Measurements from ENCODE around the gene ASCC1.
"Not testable (repeated sequence)": the region's sequence is repeated elsewhere in the genome, so short reads cannot be mapped to it uniquely, and the experiment has no call there.

ASCC1 gene

GRCh38 chr10:72123616-72124015 is 92.5 kb downstream of the ASCC1 start:
- no peak for DNase-seq

- DNase-seq, result no peak
Observed at GRCh38 chr10:72122221-72122620, 93.9 kb downstream of the ASCC1 start.

GRCh38 chr10:72121389-72121788 is 94.7 kb downstream of the ASCC1 start:
- no peak for DNase-seq

GRCh38 chr10:72116372-72116771 is 99.7 kb downstream of the ASCC1 start:
- DNase-seq, result no peak

GRCh38 chr10:72114706-72115450 is 101.2 kb downstream of the ASCC1 start:
- DNase-seq, result no peak

- DNase-seq, result no peak
Observed at GRCh38 chr10:72110673-72111401, 105.2 kb downstream of the ASCC1 start.

- DNase-seq, result no peak
Observed at GRCh38 chr10:72109636-72110157, 106.4 kb downstream of the ASCC1 start.

GRCh38 chr10:72108830-72109635 is 107.0 kb downstream of the ASCC1 start:
- DNase-seq, result no peak

- DNase-seq, result not testable (repeated sequence)
Observed at GRCh38 chr10:72108004-72108370, 108.1 kb downstream of the ASCC1 start.

- no peak for DNase-seq
Observed at GRCh38 chr10:72107325-72108003, 108.6 kb downstream of the ASCC1 start.

GRCh38 chr10:72106896-72107295 is 109.2 kb downstream of the ASCC1 start:
- no peak for DNase-seq

GRCh38 chr10:72106154-72106849 is 109.8 kb downstream of the ASCC1 start:
- no peak for DNase-seq

- no peak for DNase-seq
Observed at GRCh38 chr10:72105710-72106109, 110.4 kb downstream of the ASCC1 start.

GRCh38 chr10:72105098-72105475 is 111.0 kb downstream of the ASCC1 start:
- no peak for DNase-seq

- DNase-seq, result no peak
Observed at GRCh38 chr10:72104472-72105097, 111.5 kb downstream of the ASCC1 start.

- DNase-seq, result no peak
Observed at GRCh38 chr10:72099600-72099921, 116.5 kb downstream of the ASCC1 start.

GRCh38 chr10:72098836-72099599 is 117.1 kb downstream of the ASCC1 start:
- DNase-seq, result no peak

GRCh38 chr10:72098301-72098835 is 117.7 kb downstream of the ASCC1 start:
- no peak for DNase-seq

- DNase-seq, result no peak
Observed at GRCh38 chr10:72097448-72098300, 118.4 kb downstream of the ASCC1 start.

Measured in activated CD4-positive, CD25-positive, alpha-beta regulatory T cell treated with anti-CD3 and anti-CD28 coated beads, Interleukin-2, amount 50 U/mL, for 72 hours (primary cell).